D341Med (cell line): ENCODE measurements around the gene SLC12A1.

Experiments used
- DNase-seq: peaks from one replicate; pipeline ENCODE4 v3.0.0; 2012; ENCODE audit warnings: low spot score

The SLC12A1 gene

DNA sequence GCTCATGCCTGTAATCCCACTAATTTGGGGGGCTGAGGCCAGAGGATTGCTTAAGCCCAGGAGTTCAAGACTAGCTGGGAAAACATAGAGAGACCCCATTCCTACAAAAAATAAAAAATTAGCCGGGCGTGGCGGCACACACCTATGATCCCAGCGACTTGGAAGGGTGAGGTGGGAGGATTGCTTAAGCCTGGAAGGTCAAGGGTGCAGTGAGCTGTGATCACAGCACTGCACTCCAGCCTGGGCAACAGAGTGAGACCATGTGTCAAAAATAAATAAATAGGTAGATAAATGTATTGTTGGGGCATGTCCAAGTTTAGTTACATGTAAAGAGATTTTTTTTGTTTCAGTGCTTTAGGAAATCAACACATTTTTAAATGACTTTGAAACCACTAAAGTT, 36.4 kb downstream of the SLC12A1 start:
- no peak for DNase-seq

DNA sequence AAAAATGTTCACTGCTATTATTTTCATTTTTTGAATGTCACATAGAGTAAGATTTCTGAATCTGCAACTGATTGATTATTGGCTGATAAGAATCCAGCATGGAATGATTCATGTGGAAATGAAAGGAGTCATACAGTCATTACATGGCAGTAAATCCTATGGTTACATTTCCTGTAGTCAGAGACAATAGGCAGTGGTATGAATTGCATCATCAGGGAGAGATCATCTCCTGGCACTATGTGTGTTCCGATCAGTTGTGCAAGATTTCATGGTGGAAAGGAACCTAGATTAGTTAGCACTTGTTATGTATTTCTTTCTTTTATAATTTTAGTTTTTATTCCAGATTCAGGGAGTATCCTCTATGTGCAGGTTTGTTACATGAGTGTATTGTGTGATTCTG, 38.8 kb downstream of the SLC12A1 start:
- no peak for DNase-seq

DNA sequence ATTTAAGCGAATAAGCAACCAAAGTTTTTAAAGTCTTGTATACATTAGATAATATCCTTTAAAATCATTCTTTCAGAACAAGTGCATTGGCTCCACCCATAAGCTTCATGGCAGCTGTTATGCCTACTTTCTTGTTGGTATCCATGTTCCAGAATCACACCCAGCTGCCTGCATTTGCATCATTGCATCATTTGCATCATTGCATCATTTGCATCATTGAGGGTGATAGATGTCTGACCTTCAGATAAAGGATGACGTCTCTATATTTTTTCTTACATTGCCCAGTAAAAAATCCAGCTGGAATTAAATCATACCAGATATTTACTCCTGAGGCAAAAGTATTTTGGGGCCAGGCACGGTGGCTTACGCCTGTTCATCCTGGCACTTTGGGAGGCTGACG, 42.3 kb downstream of the SLC12A1 start:
- no peak for DNase-seq

DNA sequence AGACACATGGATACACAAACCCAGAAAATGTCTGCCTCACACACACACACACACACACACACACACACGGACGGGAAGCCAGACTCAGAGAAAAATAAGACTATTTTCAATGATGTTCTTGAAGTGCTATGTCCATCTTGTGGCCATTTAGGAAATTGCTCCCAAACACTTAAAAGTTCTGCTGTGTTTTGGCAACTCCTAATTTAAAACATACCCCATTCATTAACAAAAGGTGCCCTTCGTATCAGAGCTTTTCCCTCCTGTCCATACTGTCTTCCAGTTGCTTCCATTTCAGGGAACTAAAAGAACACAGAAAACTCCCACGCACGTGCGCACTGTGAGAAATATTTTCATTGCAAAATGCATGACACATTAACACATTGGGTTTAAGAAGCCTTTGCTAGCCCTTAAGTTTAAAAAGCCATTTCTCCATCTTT, 44.6 kb downstream of the SLC12A1 start:
- peak; percentile 56 for DNase-seq

DNA sequence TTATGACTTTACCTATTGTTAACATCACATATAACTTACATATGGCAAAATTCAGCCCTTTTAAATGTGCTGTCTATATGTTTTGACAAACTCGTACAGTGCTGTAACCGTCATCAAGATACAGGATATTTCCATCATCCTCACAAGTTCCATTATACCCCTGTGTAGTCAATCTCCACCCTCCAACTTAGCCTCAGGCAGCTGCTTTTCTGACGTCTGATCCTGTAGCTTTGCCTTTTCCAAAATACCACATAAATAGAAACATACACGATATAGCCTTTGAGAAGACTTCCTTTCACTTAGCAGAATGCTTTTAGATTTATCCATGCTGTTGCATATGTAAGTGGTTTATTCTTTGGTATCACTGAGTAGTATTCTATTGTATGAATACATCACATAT, 47.1 kb downstream of the SLC12A1 start:
- no peak for DNase-seq

DNA sequence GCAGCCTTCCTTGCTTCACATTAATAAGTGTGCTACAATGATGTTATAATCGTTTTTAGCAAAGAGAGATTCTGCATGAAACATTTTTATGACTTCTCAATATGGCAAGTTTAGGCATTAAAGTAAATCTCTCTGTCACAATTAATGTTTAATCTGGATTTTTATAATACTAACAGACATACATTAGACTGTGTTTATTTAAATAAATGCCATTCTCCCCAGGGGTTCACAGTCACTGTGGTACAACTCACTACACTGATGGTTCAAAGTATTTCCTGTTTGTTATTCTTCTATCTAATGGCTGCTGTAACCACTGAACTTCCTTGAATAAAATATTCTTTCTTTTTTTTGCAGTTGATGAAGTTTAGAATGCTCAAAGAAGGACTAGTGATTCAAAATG, 59.0 kb downstream of the SLC12A1 start:
- no peak for DNase-seq

DNA sequence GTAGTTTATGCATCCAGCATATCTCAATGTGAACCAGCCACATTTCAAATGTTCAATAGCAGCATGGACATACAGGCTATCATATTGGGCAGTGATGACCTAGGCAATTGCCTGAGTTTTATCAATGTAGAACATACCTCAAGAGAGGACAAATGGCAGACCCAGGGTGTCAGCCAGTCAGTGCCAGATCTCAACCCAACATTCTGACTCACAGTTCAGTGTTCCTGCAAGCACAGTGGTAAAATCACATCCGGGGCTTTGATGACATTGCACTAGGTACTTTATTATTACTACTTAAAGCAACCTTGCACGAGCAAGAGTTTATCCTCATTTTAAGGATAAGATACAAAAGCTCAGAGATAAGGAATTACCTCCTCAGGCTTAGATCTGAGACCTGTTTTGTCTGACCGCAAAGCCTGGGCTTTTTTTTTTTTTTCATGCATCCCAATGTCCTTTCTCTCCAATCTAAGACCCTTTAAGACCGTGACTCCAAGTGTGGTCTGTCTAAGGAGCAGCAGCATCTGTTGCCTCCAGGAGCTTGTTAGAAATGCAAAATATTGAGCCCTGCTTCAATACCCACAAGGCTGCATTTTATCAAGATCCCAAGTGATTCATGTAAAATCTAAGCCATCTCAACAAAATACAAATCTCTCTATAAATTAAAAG, 60.1 kb downstream of the SLC12A1 start:
- DNase-seq = no peak

DNA sequence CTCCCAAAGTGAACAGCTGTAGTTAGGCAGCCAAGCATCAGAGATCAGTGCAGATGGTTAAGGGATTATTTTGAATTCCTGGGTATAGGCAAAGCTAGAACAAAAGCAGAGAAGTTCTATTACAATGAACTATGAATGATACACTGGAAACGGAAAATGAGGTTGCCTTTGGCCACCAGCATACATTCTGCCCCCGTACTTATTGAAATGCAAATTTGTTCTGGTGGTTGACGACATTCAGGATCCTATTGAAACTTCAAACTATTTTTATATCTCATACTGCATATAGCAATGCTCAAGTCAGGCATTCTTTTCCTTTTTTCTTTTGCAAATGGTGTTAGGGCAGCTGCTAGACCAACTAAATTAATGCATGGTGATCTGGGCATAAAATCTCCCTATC, 61.7 kb downstream of the SLC12A1 start:
- peak; percentile 44 for DNase-seq

DNA sequence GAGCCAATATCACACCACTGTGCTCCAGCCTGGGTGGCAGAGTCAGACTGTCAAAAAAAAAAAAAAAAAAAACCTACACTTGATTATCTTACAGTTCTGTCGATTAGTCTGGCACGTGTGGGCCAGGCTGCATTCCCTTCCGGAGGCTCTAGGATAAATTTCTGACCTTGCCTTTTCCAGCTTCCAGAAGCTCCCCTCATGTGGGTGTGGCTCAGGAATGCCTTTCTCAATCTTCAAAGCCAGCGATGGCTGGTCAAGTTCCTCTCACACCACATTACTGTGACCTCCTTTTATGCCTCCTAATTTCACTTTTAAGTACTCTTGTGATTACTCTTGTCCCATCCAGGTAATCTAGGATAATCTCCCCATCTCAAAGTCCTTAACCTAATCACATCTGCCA, 66.9 kb downstream of the SLC12A1 start:
- DNase-seq = no peak

DNA sequence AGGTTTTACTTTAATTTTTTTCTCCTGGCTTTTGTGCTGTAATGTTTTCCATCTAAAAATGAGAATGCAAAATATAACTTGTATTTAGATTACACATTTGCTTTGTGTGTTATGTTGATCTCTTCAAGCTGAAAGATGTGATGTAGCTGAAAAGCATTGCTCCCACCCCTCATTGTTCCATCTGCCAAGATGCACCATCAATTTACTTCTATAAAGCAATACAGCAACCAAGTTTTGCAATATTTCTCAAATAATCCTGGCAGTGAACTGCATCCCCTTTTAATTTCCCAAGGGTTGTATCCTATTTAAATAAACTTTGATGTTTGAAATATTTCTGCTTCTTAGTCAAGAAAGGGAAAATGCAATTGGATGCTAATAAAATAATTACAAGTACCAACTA, 72.6 kb downstream of the SLC12A1 start:
- DNase-seq = no peak

DNA sequence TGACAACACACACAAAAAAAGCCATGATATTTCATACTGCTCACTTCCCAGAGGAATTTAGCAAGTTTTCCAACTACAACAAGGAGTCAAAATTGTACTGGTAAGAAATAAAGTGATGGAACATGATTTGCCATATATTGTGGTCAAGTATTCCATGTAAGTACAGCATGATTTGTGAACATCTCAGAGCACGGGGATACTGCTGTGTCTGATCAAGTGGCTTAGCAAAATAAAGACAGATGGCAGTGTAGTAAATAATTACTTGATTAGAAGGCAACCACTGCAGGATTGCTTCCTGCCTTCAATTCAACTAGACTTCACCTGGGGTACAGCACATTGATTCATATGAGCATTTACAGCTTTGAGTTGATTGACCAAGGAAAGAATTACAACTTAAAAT, 73.5 kb downstream of the SLC12A1 start:
- peak; percentile 51 for DNase-seq

DNA sequence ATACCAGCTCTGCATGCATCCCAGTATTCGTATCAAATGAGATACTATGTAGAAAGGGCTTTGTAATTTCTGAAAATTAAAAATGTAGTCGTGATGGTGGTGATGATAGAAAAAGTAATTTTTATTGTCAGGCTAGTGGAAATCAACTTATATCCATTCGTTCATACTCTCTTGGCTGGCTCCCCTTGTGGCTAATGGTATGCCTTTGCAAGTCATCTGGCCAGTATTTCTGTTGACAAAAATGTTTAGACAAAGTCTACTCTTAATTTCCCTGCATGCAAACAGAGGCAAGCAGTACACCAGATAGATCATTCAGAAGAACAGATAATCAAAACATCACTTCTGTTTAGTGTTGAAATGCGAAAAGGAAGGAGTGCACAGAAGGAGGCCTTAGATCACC, 75.6 kb downstream of the SLC12A1 start:
- no peak for DNase-seq

DNA sequence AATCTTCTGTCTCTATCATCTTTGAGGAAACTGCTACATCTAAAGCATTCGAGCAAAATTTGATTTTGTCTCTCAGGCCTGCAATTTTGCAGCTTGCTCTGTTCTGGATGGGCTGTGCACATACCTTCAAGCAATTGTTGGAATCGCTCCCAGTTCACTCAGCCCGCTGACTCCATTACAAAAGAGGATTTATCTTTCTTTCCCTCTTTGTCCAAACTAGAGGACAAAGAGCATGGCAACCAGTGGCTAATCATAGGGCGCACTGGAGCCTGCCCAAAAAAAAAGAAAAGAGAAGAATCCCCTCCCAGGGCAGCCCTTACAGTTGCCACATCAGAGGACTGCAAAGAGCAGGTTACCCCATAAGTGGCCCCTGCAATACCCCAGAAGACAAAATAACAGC, 76.1 kb downstream of the SLC12A1 start:
- no peak for DNase-seq

DNA sequence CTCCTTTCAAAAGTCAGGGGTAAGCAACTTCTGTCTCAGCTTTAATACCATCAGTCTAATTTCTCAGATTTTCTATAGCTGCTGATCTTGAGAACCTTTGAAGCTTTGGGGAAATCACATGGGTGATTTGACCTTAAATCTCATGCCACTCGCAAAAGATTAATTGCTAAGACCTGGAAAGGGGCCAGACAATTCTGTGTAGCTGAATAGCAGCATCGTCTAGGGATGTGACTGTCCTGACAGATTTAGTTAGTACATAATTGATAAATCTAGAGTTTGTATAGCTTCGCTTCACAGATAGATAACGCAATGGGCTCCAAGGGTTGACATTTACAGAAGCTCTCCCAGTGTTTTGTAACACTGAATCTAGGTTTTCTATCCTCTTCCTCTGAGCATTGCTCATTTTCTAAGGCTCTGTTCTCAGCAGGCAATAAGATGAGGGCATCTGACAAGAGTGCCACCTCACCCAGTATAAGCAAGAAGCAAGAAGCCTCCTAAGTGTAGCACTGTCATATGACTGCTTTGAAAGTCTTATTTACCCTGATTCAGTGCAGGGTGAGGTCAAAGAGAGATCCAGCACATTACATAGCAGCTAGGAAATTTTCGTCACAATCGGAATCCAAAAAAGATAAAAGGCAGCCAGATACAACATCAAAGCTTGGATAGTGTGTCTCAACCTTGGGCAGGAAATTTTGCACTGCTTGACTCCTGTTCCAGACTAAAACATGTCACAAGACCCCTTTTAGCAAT, 77.5 kb downstream of the SLC12A1 start:
- DNase-seq = peak; percentile 41

DNA sequence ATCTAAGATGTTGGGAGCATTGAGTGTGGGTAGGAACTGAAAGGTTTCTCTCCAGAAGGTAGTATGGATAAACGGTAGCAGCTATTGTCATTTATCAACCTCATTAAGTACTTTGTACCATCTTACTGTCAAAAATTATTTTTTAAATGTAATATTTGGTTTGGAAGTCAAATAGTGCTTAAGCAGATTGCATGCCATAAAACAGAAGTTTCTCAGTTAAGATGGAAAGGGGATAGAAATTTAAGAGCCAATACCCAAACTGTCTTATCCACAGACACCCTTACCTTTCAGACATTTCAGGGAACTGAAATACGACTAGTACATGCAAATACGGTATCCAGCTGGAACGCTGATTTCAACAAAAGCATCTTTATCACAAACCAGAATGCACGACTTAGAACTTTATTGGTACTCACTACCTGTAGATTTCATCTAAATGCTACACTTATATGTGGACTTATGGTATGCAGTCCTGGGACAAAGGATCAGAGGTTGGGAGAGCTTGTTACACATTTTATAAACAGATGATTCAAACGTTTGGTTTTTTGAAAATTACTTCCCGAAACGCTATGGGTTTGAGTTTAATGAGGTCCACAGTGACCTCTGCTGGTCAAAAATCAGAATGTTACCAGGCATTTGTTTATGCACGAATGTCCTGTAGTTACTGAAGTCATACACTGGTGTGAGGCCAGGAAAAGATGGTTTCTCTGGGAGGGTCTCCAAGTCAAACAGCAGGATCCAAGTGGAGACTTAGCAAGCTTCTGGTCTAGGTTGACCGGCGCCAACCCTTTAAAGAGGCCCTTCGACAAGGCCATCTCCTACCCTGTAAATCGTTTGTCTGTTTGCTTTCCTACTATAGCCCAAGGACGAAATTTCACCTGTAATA, 79.5 kb downstream of the SLC12A1 start:
- DNase-seq = peak; percentile 65

DNA sequence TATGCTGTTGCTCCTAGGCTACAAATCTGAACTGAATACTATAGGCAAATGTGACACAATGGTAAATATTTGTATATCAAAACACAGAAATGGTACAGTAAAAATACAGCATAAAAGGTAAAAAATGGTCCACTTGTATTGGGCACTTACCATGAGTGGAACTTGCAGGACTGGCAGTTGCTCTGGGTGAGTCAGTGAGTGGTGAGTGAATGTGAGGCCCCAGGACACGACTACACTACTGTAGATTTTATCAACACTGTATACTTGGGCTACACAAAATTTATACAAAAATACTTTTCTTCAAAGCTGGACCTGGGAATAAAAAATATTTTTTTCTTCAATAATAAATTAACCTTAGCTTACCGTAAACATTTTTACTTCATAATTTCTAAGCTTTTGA, 83.5 kb downstream of the SLC12A1 start:
- no peak for DNase-seq

DNA sequence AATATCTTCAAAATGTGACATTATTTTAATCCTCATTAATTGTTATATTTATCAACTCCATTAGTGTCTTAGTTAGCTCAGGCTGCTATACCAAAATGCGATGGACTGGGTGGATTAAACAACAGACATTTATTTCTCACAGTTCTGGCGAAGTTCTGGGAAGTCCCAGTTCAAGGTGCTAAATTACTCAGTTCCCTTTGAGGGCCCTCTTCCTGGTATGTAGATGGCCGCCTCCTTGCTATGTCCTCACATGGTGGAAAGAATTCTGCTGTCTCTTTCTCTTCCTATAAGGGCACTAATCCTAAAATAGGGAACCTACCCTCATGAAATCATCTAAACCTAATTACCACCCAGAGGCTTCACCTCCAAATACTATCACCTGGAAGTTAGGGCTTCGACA, 86.4 kb downstream of the SLC12A1 start:
- no peak for DNase-seq

DNA sequence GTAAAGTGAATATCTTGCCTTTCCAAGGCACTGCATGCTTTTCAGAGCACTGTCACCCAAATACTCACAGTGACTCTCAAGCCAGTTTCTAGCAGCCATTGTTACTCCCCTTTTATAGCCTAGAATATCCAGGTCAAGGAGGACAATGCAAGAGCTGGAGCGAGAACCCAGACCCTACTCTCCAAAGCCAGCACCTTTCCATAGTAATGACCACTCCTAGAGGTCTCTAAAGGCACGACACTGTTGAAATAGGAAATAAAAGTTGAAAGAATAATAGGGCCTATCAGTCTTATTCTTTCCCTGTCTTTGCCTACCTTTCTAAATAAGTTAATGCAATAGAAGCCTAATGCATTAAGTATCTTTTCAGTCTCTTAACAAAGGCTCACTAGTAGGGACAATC, 91.6 kb downstream of the SLC12A1 start:
- no peak for DNase-seq

DNA sequence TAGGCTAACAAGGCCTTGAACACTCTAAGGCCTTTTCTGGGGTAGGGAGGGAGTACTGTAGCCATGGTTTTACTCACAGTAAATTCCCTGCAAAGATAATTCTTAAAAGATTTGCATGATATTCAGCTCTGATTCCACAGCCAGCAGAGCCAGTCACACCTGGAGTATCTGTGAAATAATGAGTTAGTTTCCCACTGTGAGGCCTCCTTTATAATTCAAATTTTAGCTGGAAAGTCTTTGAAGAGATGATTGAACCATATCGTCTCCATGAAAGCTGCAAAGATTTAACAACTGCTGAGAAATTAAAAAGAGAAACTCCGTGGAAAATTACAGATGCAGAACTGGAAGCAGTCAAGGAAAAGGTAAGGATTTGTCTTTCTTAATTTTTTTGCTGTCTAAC, 92.8 kb downstream of the SLC12A1 start:
- DNase-seq = no peak

DNA sequence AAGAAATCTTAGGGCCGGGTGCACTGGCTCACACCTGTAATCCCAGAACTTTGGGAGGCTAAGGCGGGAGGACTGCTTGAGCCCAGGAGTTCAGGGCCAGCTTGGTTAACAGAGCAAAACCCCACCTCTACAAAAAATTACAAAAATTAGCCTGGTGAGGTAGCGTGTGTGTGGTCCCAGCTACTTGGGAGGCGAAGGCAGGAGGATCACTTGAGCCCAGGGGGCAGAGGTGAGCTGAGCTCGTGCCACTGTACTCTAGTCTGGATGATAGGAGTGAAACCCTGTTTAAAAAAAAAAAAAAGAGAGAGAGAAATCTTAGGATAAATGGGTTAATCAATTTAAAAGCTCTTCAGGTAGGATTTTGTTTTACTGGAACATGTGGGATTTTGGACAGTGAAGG, 93.9 kb downstream of the SLC12A1 start:
- no peak for DNase-seq

DNA sequence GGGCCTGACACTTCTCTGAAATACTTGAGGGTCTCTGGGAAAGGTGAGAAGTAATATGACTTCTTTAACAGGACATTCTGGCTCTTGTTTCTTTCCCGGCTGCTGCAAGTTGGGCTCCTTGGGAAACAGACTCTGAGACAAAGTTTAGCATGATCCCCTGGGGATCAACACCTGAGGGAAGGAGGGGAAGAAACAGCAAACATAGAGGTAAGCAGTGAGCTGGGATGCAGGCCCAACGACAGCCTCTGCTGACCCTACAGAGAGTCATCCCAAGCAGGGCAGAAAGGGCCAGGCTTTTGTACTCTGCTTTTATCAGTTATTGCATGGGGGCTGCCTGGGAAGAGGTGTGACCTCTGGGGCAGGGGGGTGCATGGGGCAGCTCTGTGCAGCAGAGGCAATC, 98.3 kb downstream of the SLC12A1 start:
- no peak for DNase-seq

DNA sequence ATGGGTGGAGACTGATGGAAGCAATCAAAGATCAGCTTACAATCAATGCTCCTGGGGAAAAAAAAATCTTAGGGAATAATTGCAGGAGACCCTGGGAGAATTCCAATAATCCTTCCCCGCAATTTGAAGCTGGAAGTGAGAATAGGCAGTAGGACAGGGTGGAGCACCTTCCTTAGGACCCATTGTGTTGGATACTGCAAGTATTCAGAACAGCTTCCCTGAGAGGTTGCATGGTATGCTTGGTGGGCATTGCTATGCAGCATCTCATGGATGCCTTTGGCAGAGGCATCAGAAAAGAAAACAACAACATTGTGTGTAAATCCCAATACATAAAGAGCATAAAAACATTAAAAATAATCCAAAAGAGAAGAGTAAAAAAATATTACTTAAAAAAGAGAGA, 100.5 kb downstream of the SLC12A1 start:
- no peak for DNase-seq

DNA sequence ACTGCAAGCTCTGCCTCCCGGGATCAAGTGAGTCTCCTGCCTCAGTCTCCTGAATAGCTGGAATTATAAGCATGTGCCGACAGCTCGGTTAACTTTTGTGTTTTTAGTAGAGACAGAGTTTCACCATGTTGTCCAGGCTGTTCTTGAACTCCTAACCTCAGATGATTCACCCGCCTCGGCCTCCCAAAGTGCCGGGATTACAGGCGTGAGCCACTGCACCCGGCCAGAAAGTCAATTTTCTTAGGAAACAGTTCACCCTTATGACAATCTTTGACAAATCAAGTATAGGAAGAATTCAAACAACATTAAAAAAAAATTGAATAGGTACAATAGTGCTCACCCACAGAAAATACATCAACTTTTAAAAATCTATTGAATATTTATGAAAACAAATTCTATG, 101.5 kb downstream of the SLC12A1 start:
- DNase-seq = no peak
